ENCODE results near the gene YIPF5.

Gene YIPF5

GRCh38 chr5:144170276-144171024 lies at the start of gene YIPF5, which contains the start of gene KCTD16:
Gene YIPF5 (minus strand): TSS chr5:144170659. CDS start chr5:144169955, 704 bp downstream.
Gene KCTD16 (plus strand): TSS chr5:144170873.
- peak; percentile 97 for DNase-seq

- no peak for DNase-seq
Observed at GRCh38 chr5:144219869-144220268, 49.4 kb upstream of the YIPF5 start.

- DNase-seq: no peak
Observed at GRCh38 chr5:144210655-144211054, 40.2 kb upstream of the YIPF5 start.

GRCh38 chr5:144209361-144209760 lies 38.9 kb upstream of the YIPF5 start:
- DNase-seq: no peak

- DNase-seq: no peak
Observed at GRCh38 chr5:144207875-144208444, 37.5 kb upstream of the YIPF5 start.

- no peak for DNase-seq
Observed at GRCh38 chr5:144206141-144206540, 35.7 kb upstream of the YIPF5 start.

- DNase-seq: no peak
Observed at GRCh38 chr5:144205141-144205551, 34.7 kb upstream of the YIPF5 start.

GRCh38 chr5:144203750-144204596 lies 33.5 kb upstream of the YIPF5 start:
- no peak for DNase-seq

GRCh38 chr5:144202726-144203125 lies 32.3 kb upstream of the YIPF5 start:
- no peak for DNase-seq

GRCh38 chr5:144202072-144202471 lies 31.6 kb upstream of the YIPF5 start:
- DNase-seq: no peak

- DNase-seq: no peak
Observed at GRCh38 chr5:144201588-144201987, 31.1 kb upstream of the YIPF5 start.

- DNase-seq: no peak
Observed at GRCh38 chr5:144198386-144198785, 27.9 kb upstream of the YIPF5 start.

GRCh38 chr5:144196612-144197011 lies 26.2 kb upstream of the YIPF5 start:
- DNase-seq: no peak

GRCh38 chr5:144195448-144195847 lies 25.0 kb upstream of the YIPF5 start:
- no peak for DNase-seq

GRCh38 chr5:144194144-144194543 lies 23.7 kb upstream of the YIPF5 start:
- no peak for DNase-seq

- no peak for DNase-seq
Observed at GRCh38 chr5:144192661-144193060, 22.2 kb upstream of the YIPF5 start.

- DNase-seq: no peak
Observed at GRCh38 chr5:144191998-144192397, 21.5 kb upstream of the YIPF5 start.

- DNase-seq: no peak
Observed at GRCh38 chr5:144191531-144191930, 21.1 kb upstream of the YIPF5 start.

- peak; percentile 67 for DNase-seq
Observed at GRCh38 chr5:144189800-144190429, 19.5 kb upstream of the YIPF5 start.

GRCh38 chr5:144187699-144188294 lies 17.3 kb upstream of the YIPF5 start:
- DNase-seq: peak; percentile 51

- DNase-seq: no peak
Observed at GRCh38 chr5:144183254-144183889, 12.9 kb upstream of the YIPF5 start.

GRCh38 chr5:144179226-144179625 lies 8.8 kb upstream of the YIPF5 start:
- no peak for DNase-seq

Measured in stimulated activated CD4-positive, alpha-beta T cell treated with anti-CD3 and anti-CD28 coated beads, Interleukin-4, amount 100 ng/mL, for 1 hour (primary cell).